Heart left ventricle (tissue), 13 donors: Measurements from ENCODE around the gene RYR3.

Experiments
- POLR2A ChIP-seq, 2 donors: fragments of 450-650 bp; IDR thresholded peaks; one replicate each; pipeline ENCODE4 v1.6.1; 2017; ENCODE audit warnings: antibody characterized with exemption in 2 of 2, mild to moderate bottlenecking in 2 of 2, moderate library complexity in 2 of 2
- TF ChIP-seq, protein P1 (sequence below), 12 donors: fragments of 200-600 bp; sonication (generic) in 4 of 12; IDR thresholded peaks; one replicate each; pipeline versions ENCODE4 v1.5.0 to v1.8.0; 2018 to 2022; ENCODE audit warnings: antibody characterized with exemption in 12 of 12, mild to moderate bottlenecking in 5 of 12
- donor health status: ischemic (EF 13 %, LVEDD 7.1; RV severe dilation, severe dysfunction).
- donor health status: DM: no; HTN: yes; CAD: no.
- donor health status: DM: no; HTN: no; CAD: no.
- donor health status: ischemic (EF 25% LVEDD 6.9; RV normal size, moderate dysfunction).
- donor health status: ischemic (EF 25% LVEDD 5.7; RV mildly dilated, moderate dysfunction).
- donor health status: ischemic (EF 35%, LVEDD 5.7; RV mildly dilated, moderate dysfunction).
- donor health status: nonischemic (EF 11% LVEDD 7.7; RV severe dilation, severe dysfunction).
- donor health status: DM: yes; HTN: yes; CAD: no.
- donor health status: PGD.
- donor health status: ischemic (EF 29% LVEDD 5.4; RV normal size, mild dysfunction).
- donor health status: nonischemic (EF 23%, LVEDD 6.1; RV moderate dilation, normal function).

DNA sequence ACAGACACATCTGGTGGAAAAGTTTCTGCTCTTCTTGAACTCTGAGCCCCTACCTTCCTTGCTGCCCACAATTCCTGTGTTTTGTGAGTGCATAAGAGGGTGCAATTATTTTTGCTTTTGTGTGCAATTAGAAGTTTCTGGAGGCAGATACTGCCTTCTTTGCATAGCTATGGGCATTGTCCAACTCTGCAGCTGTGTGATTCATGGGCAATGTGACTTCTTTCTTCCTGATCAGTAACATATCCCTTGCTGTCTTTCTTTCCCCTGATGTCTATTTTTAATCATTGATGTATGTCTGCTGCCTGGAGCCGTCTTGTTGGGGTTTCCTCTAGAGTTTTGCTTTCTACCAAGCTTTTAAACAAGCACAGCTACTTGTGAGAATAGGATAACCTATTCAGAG lies 336.0 kb downstream of the RYR3 start:
- TF ChIP-seq, protein P1, sequence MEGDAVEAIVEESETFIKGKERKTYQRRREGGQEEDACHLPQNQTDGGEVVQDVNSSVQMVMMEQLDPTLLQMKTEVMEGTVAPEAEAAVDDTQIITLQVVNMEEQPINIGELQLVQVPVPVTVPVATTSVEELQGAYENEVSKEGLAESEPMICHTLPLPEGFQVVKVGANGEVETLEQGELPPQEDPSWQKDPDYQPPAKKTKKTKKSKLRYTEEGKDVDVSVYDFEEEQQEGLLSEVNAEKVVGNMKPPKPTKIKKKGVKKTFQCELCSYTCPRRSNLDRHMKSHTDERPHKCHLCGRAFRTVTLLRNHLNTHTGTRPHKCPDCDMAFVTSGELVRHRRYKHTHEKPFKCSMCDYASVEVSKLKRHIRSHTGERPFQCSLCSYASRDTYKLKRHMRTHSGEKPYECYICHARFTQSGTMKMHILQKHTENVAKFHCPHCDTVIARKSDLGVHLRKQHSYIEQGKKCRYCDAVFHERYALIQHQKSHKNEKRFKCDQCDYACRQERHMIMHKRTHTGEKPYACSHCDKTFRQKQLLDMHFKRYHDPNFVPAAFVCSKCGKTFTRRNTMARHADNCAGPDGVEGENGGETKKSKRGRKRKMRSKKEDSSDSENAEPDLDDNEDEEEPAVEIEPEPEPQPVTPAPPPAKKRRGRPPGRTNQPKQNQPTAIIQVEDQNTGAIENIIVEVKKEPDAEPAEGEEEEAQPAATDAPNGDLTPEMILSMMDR (IDR thresholded peaks at IDR 0.05), result no peak
- TF ChIP-seq POLR2A (IDR thresholded peaks at IDR 0.05), result no peak
